ENCODE data around the gene MRPL51. TPM values are rescaled to one million over a fixed set of nuclear protein-coding genes. Genes with fewer than 3 reads are reported as not detected.

MRPL51 gene
- total and polyA plus RNA-seq, 2 experiments from 2014 or later = 68.3 to 301 TPM

- TF ChIP-seq EZH2 (IDR thresholded peaks at IDR 0.05; ENCODE audit: insufficient read depth, poor library complexity, severe bottlenecking) = no peak
- H3K9me2 ChIP-seq (ENCODE audit: insufficient read depth) = no peaks in the 10 kb centered on the region
- peak overlapping the region; percentile 96 for H3K9ac ChIP-seq
- H3F3A ChIP-seq (ENCODE audit: insufficient read depth) = peaks cover 74% of the 10 kb centered on the region
- peak overlapping the region; percentile 96 for H3K4me3 ChIP-seq
- H2AFZ ChIP-seq = no peak overlapping the region
- H3K27ac ChIP-seq = peak overlapping the region; percentile 96
- H3K36me3 ChIP-seq (ENCODE audit: low read depth) = peaks cover 30% of the 10 kb centered on the region
- peaks cover 53% of the 10 kb centered on the region for H3K79me2 ChIP-seq (ENCODE audit: insufficient read depth)
- peak; percentile 56 for DNase-seq
- peaks cover 13% of the 10 kb centered on the region for H4K20me1 ChIP-seq (ENCODE audit: insufficient read depth)
- 57 to 61% methylated on average over 17 to 19 of the region's 19 CpGs for WGBS, 2 experiments (ENCODE audit: low coverage in 1 of 2, low lambda C conversion rate in 2 of 2, missing lambda C conversion rate in 2 of 2)
- peak overlapping the region; percentile 95 for H3K4me2 ChIP-seq (ENCODE audit: unreplicated experiment)
- peaks cover 41% of the 10 kb centered on the region for H3K4me1 ChIP-seq (ENCODE audit: insufficient read depth)
- no peaks in the 10 kb centered on the region for H3K9me3 ChIP-seq (ENCODE audit: low read depth)
- H3K27me3 ChIP-seq (replicated peaks; ENCODE audit: insufficient read depth) = no peaks in the 10 kb centered on the region
- in situ Hi-C loops (cut with MboI) = no loop called here
Measured at GRCh38 chr12:6536894-6537579, 44.0 kb upstream of the MRPL51 start.

GRCh38 chr12:6535960-6536847 lies 43.1 kb upstream of the MRPL51 start:
- TF ChIP-seq EZH2phosphoT487 (IDR thresholded peaks at IDR 0.05; ENCODE audit: insufficient read depth, low read depth) = no peak
- TF ChIP-seq EZH2 (IDR thresholded peaks at IDR 0.05; ENCODE audit: insufficient read depth, poor library complexity, severe bottlenecking) = no peak
- Histone ChIP-seq H3K36me3 (ENCODE audit: low read depth) (peaks cover 33% of the 10 kb centered on the region), H3K79me2 (ENCODE audit: insufficient read depth) (peaks cover 44% of the 10 kb centered on the region), H3F3A (ENCODE audit: insufficient read depth) (peaks cover 72% of the 10 kb centered on the region), H3K4me3 (peak overlapping the region; percentile 96), H3K27ac (peak overlapping the region; percentile 96), H3K9me3 (ENCODE audit: low read depth) (no peaks in the 10 kb centered on the region), H3K9ac (peak overlapping the region; percentile 96), H4K20me1 (ENCODE audit: insufficient read depth) (peaks cover 13% of the 10 kb centered on the region), H3K27me3 (replicated peaks; ENCODE audit: insufficient read depth) (no peaks in the 10 kb centered on the region), H3K4me1 (ENCODE audit: insufficient read depth) (peaks cover 43% of the 10 kb centered on the region), H3K4me2 (ENCODE audit: unreplicated experiment) (peak overlapping the region; percentile 95), H3K9me2 (ENCODE audit: insufficient read depth) (no peaks in the 10 kb centered on the region), H2AFZ (no peak overlapping the region)
- DNase-seq = peak; percentile 29
- WGBS, 2 experiments (ENCODE audit: low coverage in 1 of 2, low lambda C conversion rate in 2 of 2, missing lambda C conversion rate in 2 of 2) = 29 to 32% methylated on average over 10 of the region's 10 CpGs
- in situ Hi-C loops (cut with MboI) = no loop called here

- 0 to 4% methylated on average over 6 of the region's 6 CpGs for WGBS, 2 experiments (ENCODE audit: low coverage in 1 of 2, low lambda C conversion rate in 2 of 2, missing lambda C conversion rate in 2 of 2)
- H3K4me1 ChIP-seq (ENCODE audit: insufficient read depth) = peaks cover 38% of the 10 kb centered on the region
- H3K4me2 ChIP-seq (ENCODE audit: unreplicated experiment) = peak overlapping the region; percentile 95
- H4K20me1 ChIP-seq (ENCODE audit: insufficient read depth) = peaks cover 13% of the 10 kb centered on the region
- H3K4me3 ChIP-seq = peak overlapping the region; percentile 96
- no peaks in the 10 kb centered on the region for H3K9me2 ChIP-seq (ENCODE audit: insufficient read depth)
- no peak for DNase-seq
- in situ Hi-C loops (cut with MboI) = no loop called here
- TF ChIP-seq EZH2phosphoT487 (IDR thresholded peaks at IDR 0.05; ENCODE audit: insufficient read depth, low read depth) = no peak
- no peak for TF ChIP-seq EZH2 (IDR thresholded peaks at IDR 0.05; ENCODE audit: insufficient read depth, poor library complexity, severe bottlenecking)
- peaks cover 37% of the 10 kb centered on the region for H3K36me3 ChIP-seq (ENCODE audit: low read depth)
- peak overlapping the region; percentile 96 for H3K9ac ChIP-seq
- H3K9me3 ChIP-seq (ENCODE audit: low read depth) = no peaks in the 10 kb centered on the region
- H3K27me3 ChIP-seq (replicated peaks; ENCODE audit: insufficient read depth) = no peaks in the 10 kb centered on the region
- peaks cover 73% of the 10 kb centered on the region for H3F3A ChIP-seq (ENCODE audit: insufficient read depth)
- H3K27ac ChIP-seq = peak overlapping the region; percentile 96
- H2AFZ ChIP-seq = no peak overlapping the region
- H3K79me2 ChIP-seq (ENCODE audit: insufficient read depth) = peaks cover 42% of the 10 kb centered on the region
Measured at GRCh38 chr12:6535697-6535946, 42.6 kb upstream of the MRPL51 start.

GRCh38 chr12:6534945-6535696 lies 42.1 kb upstream of the MRPL51 start:
- Histone ChIP-seq H3K36me3 (ENCODE audit: low read depth) (peaks cover 37% of the 10 kb centered on the region), H3K4me3 (peak overlapping the region; percentile 96), H4K20me1 (ENCODE audit: insufficient read depth) (peaks cover 13% of the 10 kb centered on the region), H3K79me2 (ENCODE audit: insufficient read depth) (peaks cover 47% of the 10 kb centered on the region), H3K9me3 (ENCODE audit: low read depth) (no peaks in the 10 kb centered on the region), H3K27ac (peak overlapping the region; percentile 96), H3K4me2 (ENCODE audit: unreplicated experiment) (peak overlapping the region; percentile 95), H2AFZ (no peak overlapping the region), H3K4me1 (ENCODE audit: insufficient read depth) (peaks cover 34% of the 10 kb centered on the region), H3K27me3 (replicated peaks; ENCODE audit: insufficient read depth) (no peaks in the 10 kb centered on the region), H3K9ac (peak overlapping the region; percentile 96), H3K9me2 (ENCODE audit: insufficient read depth) (no peaks in the 10 kb centered on the region), H3F3A (ENCODE audit: insufficient read depth) (peaks cover 70% of the 10 kb centered on the region)
- peak; percentile 94 for DNase-seq
- TF ChIP-seq EZH2phosphoT487 (IDR thresholded peaks at IDR 0.05; ENCODE audit: insufficient read depth, low read depth) (no peak), EZH2 (IDR thresholded peaks at IDR 0.05; ENCODE audit: insufficient read depth, poor library complexity, severe bottlenecking) (no peak)
- in situ Hi-C loops (cut with MboI) = no loop called here
- 0 to 1% methylated on average over 38 to 47 of the region's 52 CpGs for WGBS, 2 experiments (ENCODE audit: low coverage in 1 of 2, low lambda C conversion rate in 2 of 2, missing lambda C conversion rate in 2 of 2)
